ENCODE measurements around the gene RSPO3.
A peak's percentile ranks its signal among the peaks of the same experiment; 100 is the strongest.
"Not testable (repeated sequence)": the region's sequence is repeated elsewhere in the genome, so short reads cannot be mapped to it uniquely, and the experiment has no call there.

RSPO3 gene

GRCh38 chr6:127118298-127119101 is at the start of gene RSPO3:
RSPO3 (plus strand) TSS chr6:127118671; CDS start chr6:127119193, 522 bp downstream.
- DNase-seq, result peak; percentile 26

- DNase-seq, result no peak
These were observed 48.7 kb upstream of the RSPO3 start for GRCh38 chr6:127069659-127070279.

GRCh38 chr6:127073222-127073621 is 45.2 kb upstream of the RSPO3 start:
- no peak for DNase-seq

- no peak for DNase-seq
These were observed 42.0 kb upstream of the RSPO3 start for GRCh38 chr6:127076466-127076865.

GRCh38 chr6:127077886-127078285 is 40.6 kb upstream of the RSPO3 start:
- DNase-seq, result no peak

- no peak for DNase-seq
These were observed 39.8 kb upstream of the RSPO3 start for GRCh38 chr6:127078669-127079068.

GRCh38 chr6:127079681-127080080 is 38.8 kb upstream of the RSPO3 start:
- no peak for DNase-seq

- DNase-seq, result no peak
These were observed 38.4 kb upstream of the RSPO3 start for GRCh38 chr6:127080081-127080480.

- DNase-seq, result no peak
These were observed 35.1 kb upstream of the RSPO3 start for GRCh38 chr6:127083231-127083962.

GRCh38 chr6:127083963-127084310 is 34.5 kb upstream of the RSPO3 start:
- DNase-seq, result no peak

GRCh38 chr6:127085181-127085580 is 33.3 kb upstream of the RSPO3 start:
- no peak for DNase-seq

- DNase-seq, result no peak
These were observed 28.4 kb upstream of the RSPO3 start for GRCh38 chr6:127090051-127090450.

GRCh38 chr6:127092466-127092865 is 26.0 kb upstream of the RSPO3 start:
- DNase-seq, result no peak

- no peak for DNase-seq
These were observed 23.7 kb upstream of the RSPO3 start for GRCh38 chr6:127094791-127095190.

GRCh38 chr6:127096167-127096566 is 22.3 kb upstream of the RSPO3 start:
- DNase-seq, result no peak

GRCh38 chr6:127097442-127097841 is 21.0 kb upstream of the RSPO3 start:
- not testable (repeated sequence) for DNase-seq

GRCh38 chr6:127100510-127101140 is 17.8 kb upstream of the RSPO3 start:
- DNase-seq, result peak; percentile 59

GRCh38 chr6:127102299-127102698 is 16.2 kb upstream of the RSPO3 start:
- peak; percentile 93 for DNase-seq

- DNase-seq, result no peak
These were observed 15.6 kb upstream of the RSPO3 start for GRCh38 chr6:127102859-127103258.

GRCh38 chr6:127103482-127103881 is 15.0 kb upstream of the RSPO3 start:
- DNase-seq, result no peak

- peak; percentile 63 for DNase-seq
These were observed 10.6 kb upstream of the RSPO3 start for GRCh38 chr6:127107916-127108315.

GRCh38 chr6:127110712-127111111 is 7.8 kb upstream of the RSPO3 start:
- DNase-seq, result no peak

- DNase-seq, result no peak
These were observed 6.9 kb upstream of the RSPO3 start for GRCh38 chr6:127111526-127111925.
